Endothelial cell of umbilical vein (primary cell): ENCODE data around the gene DPP3.

Source experiments
- EZH2 ChIP-seq: IDR thresholded peaks from 2 replicates; pipeline ENCODE4 v1.6.1; 2012; ENCODE audit warnings: borderline replicate concordance, low read depth, mild to moderate bottlenecking, moderate library complexity, low read length, inconsistent platforms; ENCODE audit not compliant: severe bottlenecking
- FOS ChIP-seq: IDR thresholded peaks from 2 replicates; pipeline ENCODE4 v1.6.1; 2011; ENCODE audit warnings: mild to moderate bottlenecking, low read length, moderate library complexity, borderline replicate concordance; ENCODE audit not compliant: insufficient read depth
- JUN ChIP-seq: IDR thresholded peaks from 2 replicates; pipeline ENCODE4 v1.6.1; 2011; ENCODE audit warnings: borderline replicate concordance, low read depth; ENCODE audit not compliant: insufficient read length, insufficient read depth
- POLR2A ChIP-seq: IDR thresholded peaks from 2 replicates; pipeline ENCODE4 v1.6.1; 2012; ENCODE audit warnings: low read depth, mild to moderate bottlenecking, control low read depth, low read length
- POLR2AphosphoS5 ChIP-seq: IDR thresholded peaks from 2 replicates; pipeline ENCODE4 v1.6.1; 2012; ENCODE audit warnings: low read depth, mild to moderate bottlenecking, control low read depth, low read length, moderate library complexity; ENCODE audit not compliant: insufficient read depth
- TF ChIP-seq, protein P1 (sequence below), 2 donors: IDR thresholded peaks; 1 replicate in 1 of 2; 2 replicates in 1 of 2; pipeline ENCODE4 v1.5.1; 2011; ENCODE audit warnings: low read length in 2 of 2, mild to moderate bottlenecking in 2 of 2, moderate library complexity in 2 of 2, control low read depth in 1 of 2, inconsistent platforms in 1 of 2, low read depth in 1 of 2; ENCODE audit not compliant: insufficient read depth in 1 of 2; ENCODE audit errors: extremely low read depth in 1 of 2
- TF ChIP-seq, protein P2 (sequence below): IDR thresholded peaks from 2 replicates; pipeline ENCODE4 v1.6.1; 2011; ENCODE audit not compliant: insufficient read depth, insufficient read length

- TF ChIP-seq, protein P1, sequence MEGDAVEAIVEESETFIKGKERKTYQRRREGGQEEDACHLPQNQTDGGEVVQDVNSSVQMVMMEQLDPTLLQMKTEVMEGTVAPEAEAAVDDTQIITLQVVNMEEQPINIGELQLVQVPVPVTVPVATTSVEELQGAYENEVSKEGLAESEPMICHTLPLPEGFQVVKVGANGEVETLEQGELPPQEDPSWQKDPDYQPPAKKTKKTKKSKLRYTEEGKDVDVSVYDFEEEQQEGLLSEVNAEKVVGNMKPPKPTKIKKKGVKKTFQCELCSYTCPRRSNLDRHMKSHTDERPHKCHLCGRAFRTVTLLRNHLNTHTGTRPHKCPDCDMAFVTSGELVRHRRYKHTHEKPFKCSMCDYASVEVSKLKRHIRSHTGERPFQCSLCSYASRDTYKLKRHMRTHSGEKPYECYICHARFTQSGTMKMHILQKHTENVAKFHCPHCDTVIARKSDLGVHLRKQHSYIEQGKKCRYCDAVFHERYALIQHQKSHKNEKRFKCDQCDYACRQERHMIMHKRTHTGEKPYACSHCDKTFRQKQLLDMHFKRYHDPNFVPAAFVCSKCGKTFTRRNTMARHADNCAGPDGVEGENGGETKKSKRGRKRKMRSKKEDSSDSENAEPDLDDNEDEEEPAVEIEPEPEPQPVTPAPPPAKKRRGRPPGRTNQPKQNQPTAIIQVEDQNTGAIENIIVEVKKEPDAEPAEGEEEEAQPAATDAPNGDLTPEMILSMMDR (IDR thresholded peaks at IDR 0.05; ENCODE audit: extremely low read depth in 1 of 2, insufficient read depth in 1 of 2, low read depth in 1 of 2, low read length in 2 of 2) = no peak
- TF ChIP-seq EZH2 (no peak), FOS (no peak), POLR2A (no peak), JUN (no peak), POLR2AphosphoS5 (no peak)
- TF ChIP-seq, protein P2, sequence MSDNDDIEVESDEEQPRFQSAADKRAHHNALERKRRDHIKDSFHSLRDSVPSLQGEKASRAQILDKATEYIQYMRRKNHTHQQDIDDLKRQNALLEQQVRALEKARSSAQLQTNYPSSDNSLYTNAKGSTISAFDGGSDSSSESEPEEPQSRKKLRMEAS = no peak
These were observed 11.5 kb upstream of the DPP3 start for GRCh38 chr11:66468691-66469090.
